ENCODE results near the gene AKT3. TPM values are rescaled to one million over a fixed set of nuclear protein-coding genes. Genes with fewer than 3 reads are reported as not detected.

Gene AKT3
- total and polyA plus RNA-seq, 2 experiments from 2014 or later, result 3.5 to 23.4 TPM

DNA sequence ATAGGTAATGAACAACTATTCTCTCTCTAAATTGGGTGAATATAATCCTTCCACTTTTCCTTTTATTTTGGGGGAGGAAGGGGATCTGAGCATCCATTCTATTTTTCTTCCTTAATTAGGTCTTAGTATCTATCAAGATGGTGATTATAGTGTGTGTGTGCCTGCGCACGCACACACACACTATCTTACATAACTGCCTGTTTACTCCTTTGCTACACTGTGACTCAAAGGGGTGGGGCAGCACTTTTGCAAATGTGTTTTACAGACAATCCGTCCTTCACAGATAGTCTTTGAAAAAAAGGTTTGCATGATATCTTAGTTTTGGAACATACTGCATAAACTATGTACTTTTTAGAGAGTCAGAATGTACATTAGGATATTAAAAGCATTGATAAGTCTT is 402.7 kb downstream of the AKT3 start:
- TF ChIP-seq, protein P1, sequence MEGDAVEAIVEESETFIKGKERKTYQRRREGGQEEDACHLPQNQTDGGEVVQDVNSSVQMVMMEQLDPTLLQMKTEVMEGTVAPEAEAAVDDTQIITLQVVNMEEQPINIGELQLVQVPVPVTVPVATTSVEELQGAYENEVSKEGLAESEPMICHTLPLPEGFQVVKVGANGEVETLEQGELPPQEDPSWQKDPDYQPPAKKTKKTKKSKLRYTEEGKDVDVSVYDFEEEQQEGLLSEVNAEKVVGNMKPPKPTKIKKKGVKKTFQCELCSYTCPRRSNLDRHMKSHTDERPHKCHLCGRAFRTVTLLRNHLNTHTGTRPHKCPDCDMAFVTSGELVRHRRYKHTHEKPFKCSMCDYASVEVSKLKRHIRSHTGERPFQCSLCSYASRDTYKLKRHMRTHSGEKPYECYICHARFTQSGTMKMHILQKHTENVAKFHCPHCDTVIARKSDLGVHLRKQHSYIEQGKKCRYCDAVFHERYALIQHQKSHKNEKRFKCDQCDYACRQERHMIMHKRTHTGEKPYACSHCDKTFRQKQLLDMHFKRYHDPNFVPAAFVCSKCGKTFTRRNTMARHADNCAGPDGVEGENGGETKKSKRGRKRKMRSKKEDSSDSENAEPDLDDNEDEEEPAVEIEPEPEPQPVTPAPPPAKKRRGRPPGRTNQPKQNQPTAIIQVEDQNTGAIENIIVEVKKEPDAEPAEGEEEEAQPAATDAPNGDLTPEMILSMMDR (IDR thresholded peaks at IDR 0.05; ENCODE audit: low read depth, low read length), result no peak
- H3K27ac ChIP-seq, result no peak overlapping the region

DNA sequence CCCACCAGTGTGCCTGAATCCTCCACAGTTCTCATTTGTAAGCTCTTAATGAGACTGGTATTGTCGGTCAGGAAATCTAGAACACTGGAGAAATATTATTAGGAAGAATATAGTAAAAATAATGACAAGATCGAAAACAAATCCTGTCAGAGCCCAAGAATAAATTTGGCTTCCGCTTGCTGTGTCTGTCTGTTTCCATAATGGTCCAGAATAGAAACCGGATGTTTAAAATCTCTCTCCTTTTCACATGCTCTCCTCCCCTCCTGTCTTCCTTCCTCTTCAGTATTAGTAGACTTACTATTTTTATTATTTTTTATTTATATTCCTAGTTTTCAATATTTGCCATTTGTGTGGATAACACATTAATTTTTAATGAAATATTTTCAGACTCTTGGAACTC is 406.5 kb downstream of the AKT3 start:
- no peak overlapping the region for H3K27ac ChIP-seq
- no peak overlapping the region for H3K4me3 ChIP-seq
- H3K4me1 ChIP-seq (ENCODE audit: low read depth), result no peaks in the 10 kb centered on the region
- no peaks in the 10 kb centered on the region for H3K27me3 ChIP-seq
- TF ChIP-seq, protein P1 (IDR thresholded peaks at IDR 0.05; ENCODE audit: low read depth, low read length), result no peak
- no peaks in the 10 kb centered on the region for H3K9me3 ChIP-seq (ENCODE audit: low read depth)
- no peak for DNase-seq (ENCODE audit: low read depth in 1 of 2, low spot score in 1 of 2)
- no peaks in the 10 kb centered on the region for H3K36me3 ChIP-seq

More for the DNA sequence above, 402.7 kb downstream of the AKT3 start:
- H3K9me3 ChIP-seq (ENCODE audit: low read depth), result no peaks in the 10 kb centered on the region
- H3K4me1 ChIP-seq (ENCODE audit: low read depth), result no peaks in the 10 kb centered on the region
- H3K27me3 ChIP-seq, result no peaks in the 10 kb centered on the region
- H3K4me3 ChIP-seq, result no peak overlapping the region
- DNase-seq (ENCODE audit: low read depth in 1 of 2, low spot score in 1 of 2), result peak in 1 of 2 donors; percentile 62
- no peaks in the 10 kb centered on the region for H3K36me3 ChIP-seq

DNA sequence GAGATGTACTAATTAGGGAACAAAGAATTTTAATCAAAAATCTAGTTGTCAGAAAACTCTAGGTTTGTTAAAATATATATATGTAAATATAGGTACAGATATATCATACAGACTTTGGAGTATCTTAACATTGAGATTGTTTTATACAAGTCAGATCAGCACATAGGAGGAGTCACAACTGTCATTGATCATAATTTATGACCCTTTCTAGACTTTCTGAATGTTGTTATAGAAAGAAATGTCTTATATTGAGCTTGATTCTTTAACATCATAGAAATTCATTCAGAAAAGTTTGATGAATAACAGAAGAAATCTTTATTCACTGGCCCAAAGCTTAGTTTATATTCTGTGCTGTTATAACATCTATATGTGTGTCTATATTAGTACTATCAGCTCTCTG is 408.4 kb downstream of the AKT3 start:
- Histone ChIP-seq H3K4me1 (ENCODE audit: low read depth) (no peaks in the 10 kb centered on the region), H3K27me3 (no peaks in the 10 kb centered on the region), H3K27ac (no peak overlapping the region), H3K4me3 (no peak overlapping the region), H3K36me3 (no peaks in the 10 kb centered on the region), H3K9me3 (ENCODE audit: low read depth) (no peaks in the 10 kb centered on the region)
- TF ChIP-seq, protein P1 (IDR thresholded peaks at IDR 0.05; ENCODE audit: low read depth, low read length), result no peak
- DNase-seq (ENCODE audit: low read depth in 1 of 2, low spot score in 1 of 2), result no peak

DNA sequence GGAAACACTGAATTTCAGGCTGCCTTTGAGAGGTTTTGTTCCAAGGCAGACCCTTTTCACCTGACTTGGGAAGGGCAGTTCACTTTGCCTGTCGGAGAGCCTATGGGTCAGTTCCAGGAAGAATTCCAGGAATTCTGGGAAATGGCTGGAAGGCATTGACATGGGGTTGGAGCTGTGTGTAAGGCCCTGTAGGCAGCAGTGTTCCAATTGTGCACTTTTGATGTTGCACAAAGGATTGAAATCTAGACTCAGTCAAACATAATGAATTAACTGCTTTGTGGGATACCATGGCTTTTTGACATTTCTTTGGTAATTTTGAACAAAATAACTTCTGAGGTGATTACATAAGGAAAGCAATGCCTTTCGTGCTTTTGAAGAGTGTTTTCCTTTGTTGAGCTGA is 409.6 kb downstream of the AKT3 start:
- no peak overlapping the region for H3K27ac ChIP-seq
- no peaks in the 10 kb centered on the region for H3K36me3 ChIP-seq
- TF ChIP-seq, protein P1 (IDR thresholded peaks at IDR 0.05; ENCODE audit: low read depth, low read length), result no peak
- no peak overlapping the region for H3K4me3 ChIP-seq
- H3K27me3 ChIP-seq, result no peaks in the 10 kb centered on the region
- DNase-seq (ENCODE audit: low read depth in 1 of 2, low spot score in 1 of 2), result no peak
- no peaks in the 10 kb centered on the region for H3K4me1 ChIP-seq (ENCODE audit: low read depth)
- H3K9me3 ChIP-seq (ENCODE audit: low read depth), result no peaks in the 10 kb centered on the region

DNA sequence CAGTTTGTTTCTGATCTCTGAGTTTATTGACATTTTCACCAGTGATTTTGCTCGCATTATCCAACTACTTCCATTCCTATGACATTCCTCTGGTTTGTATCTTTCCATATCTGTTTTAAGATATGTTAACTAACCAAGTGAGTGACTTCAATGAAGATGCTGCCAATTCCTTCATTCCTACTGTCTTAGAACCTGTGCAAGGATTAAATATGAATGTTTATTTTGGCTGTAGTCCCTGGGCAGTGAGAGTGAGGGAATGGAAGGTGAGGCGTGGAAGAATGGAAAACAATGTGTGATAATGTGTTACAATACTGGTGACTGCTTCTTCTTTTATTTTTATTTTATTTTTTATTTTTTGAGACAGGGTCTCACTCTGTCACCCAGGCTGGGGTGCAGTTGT is 411.2 kb downstream of the AKT3 start:
- Histone ChIP-seq H3K4me3 (no peak overlapping the region), H3K27ac (peak overlapping the region; percentile 46), H3K27me3 (no peaks in the 10 kb centered on the region), H3K4me1 (ENCODE audit: low read depth) (no peaks in the 10 kb centered on the region), H3K36me3 (no peaks in the 10 kb centered on the region), H3K9me3 (ENCODE audit: low read depth) (no peaks in the 10 kb centered on the region)
- peak in 1 of 2 donors; percentile 12 for DNase-seq (ENCODE audit: low read depth in 1 of 2, low spot score in 1 of 2)
- TF ChIP-seq, protein P1 (IDR thresholded peaks at IDR 0.05; ENCODE audit: low read depth, low read length), result no peak

Other genes with a start within 250 kb of the AKT3 start
- gene ZBTB18, start 201.0 kb upstream of the AKT3 start, total RNA-seq, result 11.0 and 16.0 TPM in 2 replicates
- 1.5 and 1.7 TPM in 2 replicates for gene ZBTB18, start 201.0 kb upstream of the AKT3 start, polyA plus RNA-seq

Measured in cardiac muscle cell (in vitro differentiated cells and primary cell).